GM18868 (cell line): ENCODE results near the gene PLEKHO2.

Experiments used
- ATAC-seq: cut with Tn5 transposase; IDR thresholded peaks from one replicate; pipeline ENCODE4 v1.9.1; 2021; ENCODE audit warnings: mild to moderate bottlenecking, moderate library complexity; ENCODE audit not compliant: unreplicated experiment

The PLEKHO2 gene

GRCh38 chr15:64911311-64912186 is 69.8 kb downstream of the PLEKHO2 start, which contains the start of gene ANKDD1A:
Gene ANKDD1A (plus strand): TSS chr15:64911902. CDS start chr15:64911931, 29 bp downstream.
- no peak for ATAC-seq

GRCh38 chr15:64912379-64913325 is 70.9 kb downstream of the PLEKHO2 start:
- no peak for ATAC-seq

GRCh38 chr15:64915518-64916227 is 74.0 kb downstream of the PLEKHO2 start:
- ATAC-seq: no peak

GRCh38 chr15:64916365-64916764 is 74.7 kb downstream of the PLEKHO2 start:
- ATAC-seq: no peak

GRCh38 chr15:64917211-64917610 is 75.5 kb downstream of the PLEKHO2 start:
- ATAC-seq: no peak
